ENCODE results near the gene BCL2L1.
"Not testable (repeated sequence)": the region's sequence is repeated elsewhere in the genome, so short reads cannot be mapped to it uniquely, and the experiment has no call there.

Gene BCL2L1

DNA sequence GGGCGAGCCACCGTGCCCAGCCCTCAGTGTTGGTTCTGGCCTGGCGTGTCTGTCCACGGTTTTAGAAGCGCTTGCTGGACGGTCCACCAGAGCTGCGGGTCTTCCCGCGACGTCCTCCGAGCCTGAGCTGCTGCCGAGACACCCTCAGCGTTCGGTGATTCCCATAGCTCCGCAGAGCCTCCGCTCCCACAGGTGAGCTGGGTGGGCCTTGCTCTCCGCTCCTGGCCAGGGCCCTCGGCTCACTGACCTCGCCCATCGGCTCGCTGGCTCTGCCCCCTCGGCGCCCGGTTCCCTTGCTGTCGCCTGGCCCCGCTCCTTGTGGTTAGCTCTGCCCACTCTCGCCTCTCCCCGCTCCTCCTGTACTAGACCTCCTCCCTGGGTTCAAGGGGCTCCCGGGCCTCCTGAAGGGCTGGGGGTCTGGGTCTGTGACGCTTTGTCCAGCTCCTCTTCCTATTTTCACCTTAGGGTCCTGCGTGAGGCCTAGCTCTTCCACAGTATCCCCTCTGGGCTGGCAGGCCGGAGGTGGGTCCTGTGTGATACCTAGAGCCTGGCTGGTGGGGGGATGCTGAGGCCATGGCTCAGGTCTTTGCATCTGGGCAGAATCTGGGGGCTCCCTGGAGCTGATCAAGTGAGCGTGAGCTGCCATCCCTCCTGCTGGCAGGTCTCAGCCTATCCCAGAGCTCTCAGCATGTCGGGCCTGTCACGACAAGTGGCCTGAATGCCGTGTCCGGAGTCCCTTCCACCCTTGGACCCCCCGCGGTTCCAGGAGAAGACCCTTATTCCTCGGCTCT, 89.9 kb downstream of the BCL2L1 start:
- DNase-seq (ENCODE audit: extremely low read depth, low read depth) = no peak
- TF ChIP-seq, protein P1, sequence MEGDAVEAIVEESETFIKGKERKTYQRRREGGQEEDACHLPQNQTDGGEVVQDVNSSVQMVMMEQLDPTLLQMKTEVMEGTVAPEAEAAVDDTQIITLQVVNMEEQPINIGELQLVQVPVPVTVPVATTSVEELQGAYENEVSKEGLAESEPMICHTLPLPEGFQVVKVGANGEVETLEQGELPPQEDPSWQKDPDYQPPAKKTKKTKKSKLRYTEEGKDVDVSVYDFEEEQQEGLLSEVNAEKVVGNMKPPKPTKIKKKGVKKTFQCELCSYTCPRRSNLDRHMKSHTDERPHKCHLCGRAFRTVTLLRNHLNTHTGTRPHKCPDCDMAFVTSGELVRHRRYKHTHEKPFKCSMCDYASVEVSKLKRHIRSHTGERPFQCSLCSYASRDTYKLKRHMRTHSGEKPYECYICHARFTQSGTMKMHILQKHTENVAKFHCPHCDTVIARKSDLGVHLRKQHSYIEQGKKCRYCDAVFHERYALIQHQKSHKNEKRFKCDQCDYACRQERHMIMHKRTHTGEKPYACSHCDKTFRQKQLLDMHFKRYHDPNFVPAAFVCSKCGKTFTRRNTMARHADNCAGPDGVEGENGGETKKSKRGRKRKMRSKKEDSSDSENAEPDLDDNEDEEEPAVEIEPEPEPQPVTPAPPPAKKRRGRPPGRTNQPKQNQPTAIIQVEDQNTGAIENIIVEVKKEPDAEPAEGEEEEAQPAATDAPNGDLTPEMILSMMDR (IDR thresholded peaks at IDR 0.05; ENCODE audit: low read depth, low read length, missing control alignments) = no peak
- H3K4me3 ChIP-seq (replicated peaks; ENCODE audit: low read depth, low read length) = no peak overlapping the region

DNA sequence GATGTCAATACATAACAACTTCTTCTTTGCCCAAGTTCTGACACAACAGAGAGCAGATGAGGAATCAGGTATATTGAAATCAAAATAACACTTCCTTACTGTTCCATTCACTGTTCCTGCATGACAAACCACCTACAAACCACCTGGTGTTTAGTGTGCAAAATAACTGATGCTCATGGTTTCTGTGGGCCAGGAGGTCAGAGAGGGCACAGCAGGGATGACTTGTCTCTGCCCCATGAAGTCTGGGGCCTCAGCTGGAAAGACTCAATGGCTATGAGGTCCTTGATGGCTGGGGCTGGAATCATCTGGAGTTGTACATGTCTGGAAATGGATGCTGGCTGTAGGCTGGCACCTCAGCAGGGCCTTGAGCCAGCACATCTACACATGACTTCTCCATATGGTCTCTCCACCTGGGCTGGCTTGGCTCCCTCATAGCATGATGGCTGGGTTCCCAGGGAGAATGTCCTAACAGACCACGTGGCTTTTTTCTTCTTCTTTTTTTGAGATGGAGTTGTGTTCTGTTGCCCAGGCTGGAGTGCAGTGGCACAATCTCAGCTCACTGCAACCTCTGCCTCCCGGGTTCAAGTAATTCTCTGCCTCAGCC, 92.4 kb downstream of the BCL2L1 start:
- no peak for DNase-seq (ENCODE audit: extremely low read depth, low read depth)
- TF ChIP-seq, protein P1 (IDR thresholded peaks at IDR 0.05; ENCODE audit: low read depth, low read length, missing control alignments) = no peak
- no peak overlapping the region for H3K4me3 ChIP-seq (replicated peaks; ENCODE audit: low read depth, low read length)

DNA sequence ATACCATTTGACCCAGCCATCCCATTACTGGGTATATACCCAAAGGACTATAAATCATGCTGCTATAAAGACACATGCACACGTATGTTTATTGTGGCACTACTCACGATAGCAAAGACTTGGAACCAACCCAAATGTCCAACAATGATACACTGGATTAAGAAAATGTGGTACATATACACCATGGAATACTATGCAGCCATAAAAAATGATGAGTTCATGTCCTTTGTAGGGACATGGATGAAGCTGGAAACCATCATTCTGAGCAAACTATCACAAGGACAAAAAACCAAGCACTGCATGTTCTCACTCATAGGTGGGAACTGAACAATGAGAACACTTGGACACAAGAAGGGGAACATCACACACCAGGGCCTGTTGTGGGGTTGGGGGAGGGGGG, 94.6 kb downstream of the BCL2L1 start:
- not testable (repeated sequence) for DNase-seq (ENCODE audit: extremely low read depth, low read depth); H3K4me3 ChIP-seq (replicated peaks; ENCODE audit: low read depth, low read length)

DNA sequence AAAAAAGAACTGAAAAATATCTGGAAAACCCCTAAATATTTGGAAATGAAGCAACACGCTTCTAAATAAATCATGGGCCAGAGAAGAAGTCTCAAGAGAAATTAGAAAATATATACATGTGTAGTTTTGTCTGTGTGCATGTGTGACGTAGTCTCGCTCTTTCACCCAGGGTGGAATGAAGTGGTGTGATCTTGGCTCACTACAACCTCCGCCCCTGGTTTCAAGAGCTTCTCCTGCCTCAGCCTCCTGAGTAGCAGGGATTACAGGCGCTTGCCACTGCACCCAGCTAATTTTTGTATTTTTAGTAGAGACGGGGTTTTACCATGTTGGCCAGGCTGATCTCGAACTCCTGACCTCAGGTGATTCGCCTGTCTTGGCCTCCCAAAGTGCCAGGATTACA, 96.1 kb downstream of the BCL2L1 start:
- not testable (repeated sequence) for H3K4me3 ChIP-seq (replicated peaks; ENCODE audit: low read depth, low read length); DNase-seq (ENCODE audit: extremely low read depth, low read depth)

DNA sequence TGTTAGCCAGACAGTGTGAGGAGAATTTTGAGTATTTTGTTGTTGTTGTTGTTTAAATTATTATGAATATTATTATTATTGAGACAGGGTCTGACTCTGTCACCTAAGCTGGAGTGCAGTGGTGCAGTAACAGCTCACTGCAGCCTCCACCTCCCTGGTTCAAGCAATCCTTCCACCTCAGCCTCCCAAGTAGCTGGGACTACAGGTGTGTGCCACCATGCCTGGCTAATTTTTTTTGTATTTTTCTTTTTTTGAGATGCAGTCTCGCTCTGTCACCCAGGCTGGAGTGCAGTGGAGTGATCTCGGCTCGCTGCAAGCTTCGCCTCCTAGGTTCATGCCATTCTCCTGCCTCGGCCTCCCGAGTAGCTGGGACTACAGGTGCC, 99.6 kb downstream of the BCL2L1 start:
- H3K4me3 ChIP-seq (replicated peaks; ENCODE audit: low read depth, low read length); DNase-seq (ENCODE audit: extremely low read depth, low read depth): not testable (repeated sequence)

DNA sequence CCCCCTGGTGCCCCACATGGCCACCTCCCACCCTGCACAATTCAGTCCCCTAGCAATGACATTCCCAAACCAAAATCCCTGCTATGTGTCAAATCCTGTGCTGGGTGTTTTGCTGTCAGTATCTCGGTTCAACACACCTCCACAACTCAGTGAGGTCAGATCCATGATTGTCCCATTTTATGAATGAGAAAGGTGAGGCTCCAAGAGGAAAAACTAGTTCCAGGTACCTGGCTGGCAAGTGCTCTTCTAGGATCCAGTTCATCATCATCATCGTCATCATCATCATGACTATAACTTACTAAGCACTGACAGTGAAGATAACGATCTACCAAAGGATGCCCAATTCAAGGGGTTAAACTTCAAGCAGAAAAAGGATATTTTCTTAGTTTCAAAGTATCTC, 102.4 kb downstream of the BCL2L1 start:
- TF ChIP-seq, protein P1 (IDR thresholded peaks at IDR 0.05; ENCODE audit: low read depth, low read length, missing control alignments) = no peak
- no peak overlapping the region for H3K4me3 ChIP-seq (replicated peaks; ENCODE audit: low read depth, low read length)
- no peak for DNase-seq (ENCODE audit: extremely low read depth, low read depth)

DNA sequence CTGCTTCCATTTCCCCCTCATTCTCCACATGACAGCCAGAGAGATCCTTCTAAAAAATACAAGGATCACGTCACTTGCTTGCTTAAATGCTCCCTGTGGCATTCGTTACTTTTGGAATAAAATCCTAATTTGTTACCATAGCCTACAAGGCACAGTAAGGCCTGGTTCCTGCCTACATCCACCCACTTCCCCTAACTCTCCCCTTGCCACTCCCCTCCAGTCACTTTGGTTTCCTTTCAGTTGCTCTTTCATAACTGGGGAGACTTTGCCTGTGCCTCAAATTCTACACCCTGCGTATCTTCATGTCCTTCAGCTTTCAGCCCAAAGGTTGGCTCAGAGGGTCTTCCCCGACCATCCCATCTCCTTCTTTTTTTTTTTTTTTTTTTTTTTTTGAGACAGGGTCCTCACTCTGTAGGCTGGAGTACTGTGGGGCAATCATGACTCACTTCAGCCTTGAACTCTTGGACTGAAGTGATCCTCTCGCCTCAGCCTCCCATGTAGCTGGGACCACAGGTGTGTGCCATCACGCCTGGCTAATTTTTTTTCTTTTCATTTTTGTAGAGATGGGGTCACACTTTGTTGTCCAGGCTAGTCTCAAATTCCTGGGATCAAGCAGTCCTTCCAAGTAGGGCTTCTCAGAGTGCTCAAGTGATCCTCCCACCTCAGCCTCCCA, 105.1 kb downstream of the BCL2L1 start:
- DNase-seq (ENCODE audit: extremely low read depth, low read depth) = no peak

DNA sequence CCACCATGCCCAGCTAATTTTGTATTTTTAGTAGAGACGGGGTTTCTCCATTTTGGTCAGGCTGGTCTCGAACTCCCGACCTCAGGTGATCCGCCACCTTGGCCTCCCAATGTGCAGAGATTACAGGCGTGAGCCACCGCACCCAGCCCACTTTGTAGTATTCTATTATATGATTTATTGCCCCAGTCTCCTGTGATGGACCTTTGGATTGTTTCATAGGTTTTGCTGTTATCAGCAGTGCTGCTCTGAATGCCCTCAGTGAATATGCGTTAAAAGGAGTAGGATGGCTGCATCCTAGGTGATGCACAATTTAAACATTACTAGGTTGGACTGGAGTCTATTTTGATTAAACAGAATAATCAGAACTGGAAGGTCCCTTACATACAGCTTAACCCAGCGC, 107.3 kb downstream of the BCL2L1 start:
- H3K4me3 ChIP-seq (replicated peaks; ENCODE audit: low read depth, low read length) = no peak overlapping the region

More for the DNA sequence above, 105.1 kb downstream of the BCL2L1 start:
- no peak overlapping the region for H3K4me3 ChIP-seq (replicated peaks; ENCODE audit: low read depth, low read length)
- TF ChIP-seq, protein P1 (IDR thresholded peaks at IDR 0.05; ENCODE audit: low read depth, low read length, missing control alignments) = no peak

More for the DNA sequence above, 107.3 kb downstream of the BCL2L1 start:
- TF ChIP-seq, protein P1 (IDR thresholded peaks at IDR 0.05; ENCODE audit: low read depth, low read length, missing control alignments) = no peak
- no peak for DNase-seq (ENCODE audit: extremely low read depth, low read depth)
